ENCODE data around the gene WFDC10B. TPM values are rescaled to one million over a fixed set of nuclear protein-coding genes. Genes with fewer than 3 reads are reported as not detected.

WFDC10B gene

DNA sequence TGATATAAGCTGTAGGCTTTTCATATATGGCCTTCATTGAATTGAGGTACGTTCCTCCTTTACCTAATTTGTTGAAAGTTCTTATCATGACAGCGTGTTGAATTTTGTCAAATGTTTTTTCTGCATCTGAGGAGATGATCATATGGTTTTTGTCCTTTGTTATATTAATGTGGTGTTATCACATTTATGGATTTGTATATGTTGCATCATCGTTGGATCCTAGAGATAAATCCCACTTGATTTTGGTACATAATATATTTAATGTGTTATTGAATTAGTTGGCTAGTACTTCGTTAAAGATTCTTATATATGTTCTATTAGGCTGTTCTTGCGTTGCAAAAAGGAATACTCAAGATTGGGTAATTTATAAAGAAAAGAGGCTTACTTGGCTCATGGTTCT is 65.1 kb downstream of the WFDC10B start:
- DNase-seq (ENCODE audit: low read depth in 1 of 2, low spot score in 1 of 2): no peak
- no peak overlapping the region for H3K27ac ChIP-seq (replicated peaks)
- TF ChIP-seq POLR2AphosphoS5 (IDR thresholded peaks at IDR 0.05; ENCODE audit: low read depth) (no peak), GABPA (IDR thresholded peaks at IDR 0.05; ENCODE audit: low read depth) (no peak), SPI1 (IDR thresholded peaks at IDR 0.05; ENCODE audit: borderline replicate concordance, low read depth) (no peak)
- TF ChIP-seq, protein P1, sequence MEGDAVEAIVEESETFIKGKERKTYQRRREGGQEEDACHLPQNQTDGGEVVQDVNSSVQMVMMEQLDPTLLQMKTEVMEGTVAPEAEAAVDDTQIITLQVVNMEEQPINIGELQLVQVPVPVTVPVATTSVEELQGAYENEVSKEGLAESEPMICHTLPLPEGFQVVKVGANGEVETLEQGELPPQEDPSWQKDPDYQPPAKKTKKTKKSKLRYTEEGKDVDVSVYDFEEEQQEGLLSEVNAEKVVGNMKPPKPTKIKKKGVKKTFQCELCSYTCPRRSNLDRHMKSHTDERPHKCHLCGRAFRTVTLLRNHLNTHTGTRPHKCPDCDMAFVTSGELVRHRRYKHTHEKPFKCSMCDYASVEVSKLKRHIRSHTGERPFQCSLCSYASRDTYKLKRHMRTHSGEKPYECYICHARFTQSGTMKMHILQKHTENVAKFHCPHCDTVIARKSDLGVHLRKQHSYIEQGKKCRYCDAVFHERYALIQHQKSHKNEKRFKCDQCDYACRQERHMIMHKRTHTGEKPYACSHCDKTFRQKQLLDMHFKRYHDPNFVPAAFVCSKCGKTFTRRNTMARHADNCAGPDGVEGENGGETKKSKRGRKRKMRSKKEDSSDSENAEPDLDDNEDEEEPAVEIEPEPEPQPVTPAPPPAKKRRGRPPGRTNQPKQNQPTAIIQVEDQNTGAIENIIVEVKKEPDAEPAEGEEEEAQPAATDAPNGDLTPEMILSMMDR (IDR thresholded peaks at IDR 0.05; ENCODE audit: insufficient read depth, low read length): no peak
- TF ChIP-seq, protein P2, sequence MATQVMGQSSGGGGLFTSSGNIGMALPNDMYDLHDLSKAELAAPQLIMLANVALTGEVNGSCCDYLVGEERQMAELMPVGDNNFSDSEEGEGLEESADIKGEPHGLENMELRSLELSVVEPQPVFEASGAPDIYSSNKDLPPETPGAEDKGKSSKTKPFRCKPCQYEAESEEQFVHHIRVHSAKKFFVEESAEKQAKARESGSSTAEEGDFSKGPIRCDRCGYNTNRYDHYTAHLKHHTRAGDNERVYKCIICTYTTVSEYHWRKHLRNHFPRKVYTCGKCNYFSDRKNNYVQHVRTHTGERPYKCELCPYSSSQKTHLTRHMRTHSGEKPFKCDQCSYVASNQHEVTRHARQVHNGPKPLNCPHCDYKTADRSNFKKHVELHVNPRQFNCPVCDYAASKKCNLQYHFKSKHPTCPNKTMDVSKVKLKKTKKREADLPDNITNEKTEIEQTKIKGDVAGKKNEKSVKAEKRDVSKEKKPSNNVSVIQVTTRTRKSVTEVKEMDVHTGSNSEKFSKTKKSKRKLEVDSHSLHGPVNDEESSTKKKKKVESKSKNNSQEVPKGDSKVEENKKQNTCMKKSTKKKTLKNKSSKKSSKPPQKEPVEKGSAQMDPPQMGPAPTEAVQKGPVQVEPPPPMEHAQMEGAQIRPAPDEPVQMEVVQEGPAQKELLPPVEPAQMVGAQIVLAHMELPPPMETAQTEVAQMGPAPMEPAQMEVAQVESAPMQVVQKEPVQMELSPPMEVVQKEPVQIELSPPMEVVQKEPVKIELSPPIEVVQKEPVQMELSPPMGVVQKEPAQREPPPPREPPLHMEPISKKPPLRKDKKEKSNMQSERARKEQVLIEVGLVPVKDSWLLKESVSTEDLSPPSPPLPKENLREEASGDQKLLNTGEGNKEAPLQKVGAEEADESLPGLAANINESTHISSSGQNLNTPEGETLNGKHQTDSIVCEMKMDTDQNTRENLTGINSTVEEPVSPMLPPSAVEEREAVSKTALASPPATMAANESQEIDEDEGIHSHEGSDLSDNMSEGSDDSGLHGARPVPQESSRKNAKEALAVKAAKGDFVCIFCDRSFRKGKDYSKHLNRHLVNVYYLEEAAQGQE (IDR thresholded peaks at IDR 0.05; ENCODE audit: insufficient replicate concordance, low read depth): no peak
- H3K4me3 ChIP-seq (replicated peaks; ENCODE audit: insufficient read depth, low read length): no peak overlapping the region
- H3K27me3 ChIP-seq (ENCODE audit: insufficient read depth, poor library complexity, severe bottlenecking): peaks cover 3% of the 10 kb centered on the region

DNA sequence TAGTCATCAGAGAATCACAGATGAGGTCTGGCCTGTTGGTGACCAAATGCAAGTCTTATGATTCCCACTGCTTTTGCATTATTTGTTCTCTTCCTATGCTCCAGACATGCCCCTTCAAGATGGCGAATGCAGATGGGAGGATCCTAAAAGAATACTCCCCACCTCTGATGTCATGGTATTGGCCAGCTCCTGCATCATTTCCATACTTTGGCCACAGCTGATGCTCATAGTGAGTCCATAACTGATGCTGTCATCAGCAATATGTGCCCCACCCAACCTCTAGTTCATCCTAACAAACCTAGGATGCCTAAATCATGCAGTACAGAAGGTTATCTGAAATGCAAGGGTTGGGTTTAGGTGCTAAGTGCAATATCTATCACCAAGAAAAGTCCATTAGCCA is 68.3 kb downstream of the WFDC10B start:
- no peak overlapping the region for H3K27ac ChIP-seq (replicated peaks)
- peaks cover 3% of the 10 kb centered on the region for H3K27me3 ChIP-seq (ENCODE audit: insufficient read depth, poor library complexity, severe bottlenecking)
- DNase-seq (ENCODE audit: low read depth in 1 of 2, low spot score in 1 of 2): no peak
- TF ChIP-seq, protein P1 (IDR thresholded peaks at IDR 0.05; ENCODE audit: insufficient read depth, low read length): no peak
- TF ChIP-seq, protein P2 (IDR thresholded peaks at IDR 0.05; ENCODE audit: insufficient replicate concordance, low read depth): no peak
- no peak for TF ChIP-seq POLR2AphosphoS5 (IDR thresholded peaks at IDR 0.05; ENCODE audit: low read depth)
- no peak for TF ChIP-seq SPI1 (IDR thresholded peaks at IDR 0.05; ENCODE audit: borderline replicate concordance, low read depth)
- no peak for TF ChIP-seq GABPA (IDR thresholded peaks at IDR 0.05; ENCODE audit: low read depth)
- H3K4me3 ChIP-seq (replicated peaks; ENCODE audit: insufficient read depth, low read length): no peak overlapping the region

Small RNA genes lying within 50 kb of the gene (microRNA-seq; reads per million reads assigned to microRNA genes)
- not detected for gene MIR3617

Measured in HL-60 (cell line).